HFF-Myc (cell line): ENCODE results near the gene RBM41.

ENCODE experiments used
- DNase-seq: peaks from one replicate; pipeline ENCODE4 v3.0.0-alpha.2; 2011; ENCODE audit warnings: low read depth; ENCODE audit errors: extremely low read depth
- H3K4me3 ChIP-seq: replicated peaks from 2 replicates; pipeline ENCODE4 v1.5.1; 2011; ENCODE audit warnings: low read depth, mild to moderate bottlenecking, control low read depth, low read length
- TF ChIP-seq, protein P1 (sequence below): IDR thresholded peaks from 2 replicates; pipeline ENCODE4 v1.5.1; 2012; ENCODE audit warnings: mild to moderate bottlenecking, low read depth, low read length, control low read depth; ENCODE audit errors: missing control alignments

The RBM41 gene

GRCh38 chrX:107146670-107147069, 28.0 kb upstream of the RBM41 start:
- H3K4me3 ChIP-seq: no peak overlapping the region
- TF ChIP-seq, protein P1, sequence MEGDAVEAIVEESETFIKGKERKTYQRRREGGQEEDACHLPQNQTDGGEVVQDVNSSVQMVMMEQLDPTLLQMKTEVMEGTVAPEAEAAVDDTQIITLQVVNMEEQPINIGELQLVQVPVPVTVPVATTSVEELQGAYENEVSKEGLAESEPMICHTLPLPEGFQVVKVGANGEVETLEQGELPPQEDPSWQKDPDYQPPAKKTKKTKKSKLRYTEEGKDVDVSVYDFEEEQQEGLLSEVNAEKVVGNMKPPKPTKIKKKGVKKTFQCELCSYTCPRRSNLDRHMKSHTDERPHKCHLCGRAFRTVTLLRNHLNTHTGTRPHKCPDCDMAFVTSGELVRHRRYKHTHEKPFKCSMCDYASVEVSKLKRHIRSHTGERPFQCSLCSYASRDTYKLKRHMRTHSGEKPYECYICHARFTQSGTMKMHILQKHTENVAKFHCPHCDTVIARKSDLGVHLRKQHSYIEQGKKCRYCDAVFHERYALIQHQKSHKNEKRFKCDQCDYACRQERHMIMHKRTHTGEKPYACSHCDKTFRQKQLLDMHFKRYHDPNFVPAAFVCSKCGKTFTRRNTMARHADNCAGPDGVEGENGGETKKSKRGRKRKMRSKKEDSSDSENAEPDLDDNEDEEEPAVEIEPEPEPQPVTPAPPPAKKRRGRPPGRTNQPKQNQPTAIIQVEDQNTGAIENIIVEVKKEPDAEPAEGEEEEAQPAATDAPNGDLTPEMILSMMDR: no peak
- DNase-seq: no peak

DNA sequence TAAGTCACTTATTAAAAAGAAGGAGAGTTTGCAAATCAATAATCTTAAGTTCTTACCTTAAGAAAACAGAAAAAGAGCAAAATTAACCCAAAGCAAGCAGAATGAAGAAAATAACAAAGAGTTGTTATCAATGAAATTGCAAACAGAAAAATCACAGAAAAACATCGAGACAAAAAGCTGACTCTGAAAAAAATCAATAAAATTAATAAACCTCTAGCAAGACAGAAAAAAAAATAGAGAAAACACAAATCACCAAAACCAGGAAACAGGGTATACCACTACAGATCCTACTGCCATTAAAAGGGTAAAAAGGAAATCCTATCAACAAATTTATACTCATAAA, 17.3 kb upstream of the RBM41 start:
- no peak overlapping the region for H3K4me3 ChIP-seq
- TF ChIP-seq, protein P1: no peak

DNA sequence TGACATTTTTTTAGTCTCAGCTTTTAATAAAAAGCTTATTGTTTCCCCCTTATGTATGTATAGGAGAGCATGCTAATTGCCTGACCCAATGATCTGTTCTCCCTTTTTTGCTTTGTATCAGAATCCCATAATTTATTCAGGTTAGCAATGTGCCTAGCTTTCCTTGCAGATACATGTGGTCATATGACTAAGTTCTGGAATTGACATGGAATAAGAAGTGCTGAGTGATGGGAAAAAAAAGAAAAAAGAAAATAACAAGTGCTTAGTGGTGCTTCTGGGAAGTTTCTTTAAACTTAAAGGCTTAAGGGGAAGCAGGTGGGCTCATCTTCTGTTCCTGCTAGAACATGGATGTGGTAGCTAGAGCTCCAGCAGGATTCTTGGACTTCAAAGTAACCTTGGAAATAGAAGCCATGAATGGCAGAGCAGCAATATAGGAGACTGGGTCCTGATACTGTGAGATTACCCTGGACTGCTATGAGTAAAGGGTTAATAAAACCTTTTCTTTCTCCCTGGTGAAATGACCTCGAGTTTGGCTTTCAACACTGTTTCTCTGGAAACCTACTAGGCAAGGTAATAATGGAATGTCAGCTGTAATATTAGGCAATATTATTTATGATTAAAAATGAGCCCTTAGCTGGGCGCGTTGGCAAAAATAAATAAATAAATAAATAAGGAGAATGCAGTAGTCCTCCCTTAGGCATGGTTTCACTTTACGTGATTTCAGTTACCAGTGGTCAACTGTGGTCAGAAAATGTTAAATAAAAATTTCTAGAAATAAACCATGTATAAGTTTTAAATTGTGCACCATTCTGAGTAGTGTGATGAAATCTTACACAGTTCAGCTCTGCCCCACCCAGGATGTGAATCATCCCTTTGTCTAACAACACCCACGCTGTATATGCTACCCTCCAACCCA, 16.7 kb upstream of the RBM41 start:
- DNase-seq: no peak
- TF ChIP-seq, protein P1: no peak
- H3K4me3 ChIP-seq: no peak overlapping the region

More for the DNA sequence above, 17.3 kb upstream of the RBM41 start:
- no peak for DNase-seq

- no peak overlapping the region for H3K4me3 ChIP-seq
- no peak for DNase-seq
- TF ChIP-seq, protein P1: no peak
Measured at GRCh38 chrX:107123750-107124149, 5.1 kb upstream of the RBM41 start.

- DNase-seq: no peak
- TF ChIP-seq, protein P1: no peak
- H3K4me3 ChIP-seq: no peak overlapping the region
Measured at GRCh38 chrX:107119283-107119682, 661 bp upstream of the RBM41 start.

GRCh38 chrX:107117993-107118321, 665 bp downstream of the RBM41 start:
- TF ChIP-seq, protein P1: no peak
- peak overlapping the region; percentile 68 for H3K4me3 ChIP-seq
- no peak for DNase-seq
